GM12874 (cell line): ENCODE measurements around the gene UGT1A8.

ENCODE experiments used
- CTCF ChIP-seq: IDR thresholded peaks from 2 replicates; pipeline ENCODE4 v1.5.1; 2011; ENCODE audit warnings: low read depth, mild to moderate bottlenecking, control low read depth, low read length, moderate library complexity; ENCODE audit not compliant: insufficient read depth

UGT1A8 gene

GRCh38 chr2:233691443-233692433 lies 74.3 kb downstream of the UGT1A8 start:
- no peak for TF ChIP-seq CTCF

DNA sequence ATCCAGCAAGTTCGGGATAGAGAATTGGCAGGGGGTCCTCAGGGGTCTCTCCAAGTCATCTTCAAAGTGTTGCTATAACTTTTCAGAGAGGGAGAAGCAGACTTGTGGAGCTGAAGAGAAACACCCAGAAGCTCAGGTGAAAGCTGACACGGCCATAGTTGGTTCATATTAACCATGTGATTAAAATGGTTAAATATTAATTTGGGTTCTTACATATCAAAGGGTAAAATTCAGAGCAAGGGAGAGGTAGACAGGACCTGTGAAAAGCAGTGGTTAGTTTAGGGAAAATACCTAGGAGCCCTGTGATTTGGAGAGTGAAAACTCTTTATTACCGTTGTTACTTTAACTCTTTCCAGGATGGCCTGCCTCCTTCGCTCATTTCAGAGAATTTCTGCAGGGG lies 75.2 kb downstream of the UGT1A8 start, which contains the start of gene UGT1A6:
Gene UGT1A6 (plus strand): TSS at position 243 of the 400 bp plus-strand sequence. CDS start 115 bp downstream, at position 358.
- TF ChIP-seq CTCF, result no peak

DNA sequence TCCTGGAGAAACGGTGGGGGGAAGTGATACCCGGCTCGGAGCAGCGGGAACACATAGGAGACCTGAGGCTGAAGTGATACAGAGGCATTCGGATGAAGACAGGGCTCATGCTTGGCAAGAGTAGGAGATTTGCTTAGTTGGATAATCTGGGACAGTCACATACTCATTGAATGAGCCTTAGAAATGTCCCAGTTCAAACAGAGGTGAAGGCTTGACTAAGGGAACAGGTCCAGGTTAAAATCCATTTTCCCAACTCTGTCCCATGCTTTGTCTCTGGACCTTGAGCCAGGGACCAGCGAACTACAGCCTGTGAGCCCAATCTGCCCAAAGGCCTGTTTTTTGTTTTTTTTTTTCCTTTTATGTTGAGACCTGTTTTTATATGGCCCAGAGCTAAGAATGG lies 76.5 kb downstream of the UGT1A8 start:
- no peak for TF ChIP-seq CTCF

GRCh38 chr2:233698740-233699139 lies 81.3 kb downstream of the UGT1A8 start:
- TF ChIP-seq CTCF, result no peak

DNA sequence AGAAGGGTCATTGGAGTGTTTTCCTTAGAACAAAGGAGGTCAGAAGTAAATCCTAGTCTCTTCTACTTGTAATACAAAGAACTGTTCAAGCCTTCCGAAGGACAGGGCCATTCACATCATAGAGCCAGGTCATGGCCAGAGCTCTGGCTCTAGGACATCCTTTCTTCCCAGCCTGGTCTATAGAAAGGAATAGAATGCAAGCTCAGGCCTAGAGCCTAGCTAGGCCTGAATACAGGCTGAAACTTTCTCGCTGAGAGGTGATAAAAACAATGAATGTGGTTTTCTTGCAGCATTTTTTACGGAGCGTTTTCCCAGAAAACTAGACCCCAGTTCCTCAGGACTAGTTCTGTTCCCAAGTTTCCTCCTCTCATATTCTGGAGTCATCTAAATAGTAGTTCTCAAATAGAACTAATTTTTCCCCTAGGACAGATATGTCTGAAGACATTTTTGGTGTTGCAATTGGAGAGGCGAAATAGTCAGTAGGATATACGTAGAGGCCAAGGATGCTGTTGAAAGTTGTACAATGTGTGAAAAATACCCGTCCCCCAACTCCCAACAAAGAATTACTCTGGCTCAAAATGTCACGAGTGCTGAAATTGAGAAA lies 82.1 kb downstream of the UGT1A8 start:
- no peak for TF ChIP-seq CTCF

DNA sequence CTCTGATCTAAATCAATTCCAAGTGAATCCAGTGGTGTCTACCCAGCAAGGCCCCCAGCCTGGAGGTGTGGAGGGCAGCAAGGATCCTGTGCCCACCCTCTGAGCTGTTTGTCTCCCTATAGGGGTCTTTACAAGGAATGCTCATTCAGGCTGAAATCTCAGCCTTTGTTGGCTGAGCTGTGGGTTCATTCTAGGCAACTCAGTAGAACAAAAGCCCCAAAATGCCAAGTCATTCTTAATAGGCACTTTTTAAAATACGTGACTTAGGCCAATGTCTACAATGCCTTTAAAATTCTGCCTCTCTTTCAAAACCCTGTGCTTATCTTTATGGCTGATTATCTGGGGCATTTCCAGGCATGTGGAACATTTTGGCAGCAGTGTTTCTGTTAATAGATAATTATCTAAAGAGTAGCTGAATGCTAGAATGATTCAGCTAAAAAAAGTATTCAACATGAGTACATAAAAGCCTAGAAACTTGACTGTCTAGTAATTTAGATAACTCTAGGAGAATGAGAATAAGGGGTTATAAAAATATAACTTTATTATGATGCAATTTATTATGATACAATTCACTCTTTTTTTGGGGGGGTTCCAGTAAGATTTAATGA lies 82.7 kb downstream of the UGT1A8 start:
- TF ChIP-seq CTCF, result no peak

GRCh38 chr2:233702238-233702637 lies 84.8 kb downstream of the UGT1A8 start:
- TF ChIP-seq CTCF, result no peak
